GM19455 (cell line): Measurements from ENCODE around the gene DIPK1C.

Source experiments
- ATAC-seq: cut with Tn5 transposase; IDR thresholded peaks from one replicate; pipeline ENCODE4 v1.9.1; 2021; ENCODE audit not compliant: unreplicated experiment

DIPK1C gene

GRCh38 chr18:74453642-74454198 lies 3.4 kb downstream of the DIPK1C start:
- no peak for ATAC-seq

- no peak for ATAC-seq
These were observed 4.0 kb downstream of the DIPK1C start for GRCh38 chr18:74453016-74453566.

- no peak for ATAC-seq
These were observed 6.0 kb downstream of the DIPK1C start for GRCh38 chr18:74451148-74451547.

DNA sequence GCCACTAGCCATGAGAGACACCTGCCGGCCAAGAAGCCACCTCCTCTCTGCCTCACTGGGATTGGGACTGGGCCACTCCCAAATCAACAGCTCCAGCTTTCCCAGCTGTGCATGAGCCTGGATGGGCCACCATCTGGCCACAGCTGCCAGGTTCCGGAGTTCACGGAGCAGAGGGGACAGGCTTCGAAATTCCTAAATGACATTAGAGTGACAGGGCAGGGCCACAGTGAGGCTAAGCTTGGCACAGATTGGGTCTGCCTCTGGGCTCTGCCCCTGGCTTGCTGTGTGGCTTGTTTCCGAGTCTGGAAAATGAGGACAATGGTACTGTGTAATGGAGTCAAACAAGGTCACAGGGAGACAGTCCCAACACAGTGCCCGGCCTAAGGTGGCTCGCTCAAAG lies 6.5 kb downstream of the DIPK1C start:
- no peak for ATAC-seq

GRCh38 chr18:74447404-74448152 lies 9.5 kb downstream of the DIPK1C start:
- no peak for ATAC-seq

DNA sequence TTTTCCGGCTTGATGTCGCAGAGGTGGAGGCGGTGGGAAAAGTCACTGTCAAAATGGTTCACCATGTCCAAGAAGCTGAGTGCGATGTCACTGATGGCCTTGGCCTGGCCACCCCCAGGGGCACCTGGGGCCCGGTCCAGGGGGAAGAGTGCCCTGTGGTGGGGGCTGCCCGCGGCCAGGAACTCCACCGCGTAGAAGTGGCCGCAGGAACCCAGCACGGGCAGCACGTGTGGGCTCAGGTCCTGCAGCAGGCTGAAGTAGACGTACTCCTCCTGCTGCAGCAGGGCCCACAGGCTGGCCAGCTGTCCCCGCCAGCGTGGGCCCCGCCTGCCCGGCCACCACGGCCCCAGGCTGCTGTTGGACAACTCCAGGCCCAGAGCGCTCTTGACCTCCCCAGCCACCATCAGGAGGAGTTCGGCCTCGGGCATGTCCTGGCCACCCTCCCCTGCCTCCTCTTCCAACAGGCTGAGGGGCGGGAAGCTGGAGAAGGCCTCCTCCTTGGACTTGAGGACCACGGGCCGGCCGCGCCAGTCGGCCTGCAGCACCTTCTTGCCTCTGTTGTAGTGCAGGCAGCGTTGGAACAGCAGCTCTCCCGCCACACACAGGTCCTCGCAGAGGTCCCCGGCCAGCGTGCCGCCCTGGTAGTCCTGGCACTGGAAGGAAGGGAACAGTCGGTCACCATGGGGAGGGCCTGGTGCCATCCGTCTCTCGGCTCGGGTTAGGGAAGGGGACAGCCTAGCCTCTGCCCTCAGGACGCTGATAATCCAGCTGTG lies 10.3 kb downstream of the DIPK1C start:
- no peak for ATAC-seq

DNA sequence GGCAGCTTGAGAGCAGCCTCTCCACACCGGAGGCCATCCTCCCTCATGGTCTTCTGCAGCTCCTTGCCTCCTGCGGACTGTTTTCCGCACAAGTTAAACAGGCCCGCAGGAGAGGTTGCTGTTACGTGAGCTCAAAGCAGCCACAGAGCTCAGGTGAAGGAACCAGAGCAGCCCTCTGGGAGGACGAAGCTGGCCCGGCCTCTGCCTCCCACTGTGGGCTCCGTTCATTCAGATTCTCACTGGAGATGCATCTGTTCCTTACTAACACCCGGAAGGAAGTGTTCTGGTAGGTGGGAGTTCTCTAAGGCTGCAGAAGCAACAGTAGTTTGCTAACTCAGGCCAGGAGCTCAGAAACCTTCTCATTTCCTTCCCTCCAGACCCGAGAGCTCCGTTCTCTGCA lies 10.9 kb downstream of the DIPK1C start:
- ATAC-seq: no peak

DNA sequence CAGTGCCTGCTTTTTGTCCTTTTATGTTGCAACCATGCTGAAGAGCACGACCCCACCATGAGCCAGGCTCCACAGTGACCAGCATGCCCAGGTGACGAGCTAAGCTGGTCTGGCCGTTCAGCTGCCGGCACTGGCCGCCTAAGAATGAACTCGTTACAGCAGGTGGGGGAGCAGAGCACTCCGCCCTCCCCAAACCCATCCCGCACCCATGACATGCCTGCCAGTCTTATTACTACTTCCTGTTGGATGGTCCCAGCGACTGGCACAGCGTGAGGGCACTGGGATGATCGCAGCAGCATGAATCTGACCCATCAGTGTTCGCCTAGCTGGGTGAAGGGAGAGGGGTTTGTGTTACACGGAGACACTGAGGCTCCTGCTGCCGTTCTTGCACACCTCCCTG lies 11.5 kb downstream of the DIPK1C start:
- ATAC-seq: no peak

DNA sequence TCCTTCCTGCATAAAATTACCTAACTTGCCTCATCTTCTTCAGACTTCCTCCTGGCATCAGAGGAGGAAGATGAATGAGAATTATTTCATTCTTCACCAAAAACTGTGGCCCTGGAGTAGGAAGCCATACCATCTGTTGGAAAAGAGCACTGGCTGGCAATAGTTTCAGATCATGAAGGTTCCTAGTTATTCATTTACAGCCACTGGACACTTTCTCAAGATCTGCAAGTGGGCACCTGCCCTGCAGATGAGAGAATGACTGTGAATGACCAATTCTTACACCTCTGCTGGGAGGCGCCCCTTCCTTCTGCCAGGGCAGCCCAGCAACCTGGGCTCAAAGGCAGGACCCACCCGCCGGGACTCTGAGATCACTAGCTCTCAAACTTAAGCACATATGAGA lies 13.0 kb downstream of the DIPK1C start:
- ATAC-seq: no peak

- no peak for ATAC-seq
These were observed 16.2 kb downstream of the DIPK1C start for GRCh38 chr18:74440808-74441427.

GRCh38 chr18:74438091-74438490 lies 19.0 kb downstream of the DIPK1C start:
- no peak for ATAC-seq

- no peak for ATAC-seq
These were observed 20.8 kb downstream of the DIPK1C start for GRCh38 chr18:74436158-74436769.

DNA sequence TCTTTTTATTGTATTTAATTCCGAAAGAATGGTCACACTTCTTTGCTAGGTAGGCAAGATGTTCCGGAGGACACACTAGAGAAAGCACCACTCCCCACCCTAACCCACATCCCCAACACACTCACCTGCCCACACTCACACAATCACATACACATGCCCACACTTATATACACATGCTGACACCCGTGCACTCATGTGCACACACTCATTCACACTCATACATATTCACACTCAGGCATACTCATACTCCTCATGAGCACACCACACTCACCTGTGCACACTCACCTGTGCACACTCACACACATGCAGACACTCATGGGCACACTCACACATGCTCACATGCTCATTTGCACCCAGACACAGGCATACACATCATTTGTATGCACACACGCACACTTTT lies 21.4 kb downstream of the DIPK1C start:
- ATAC-seq: no peak

GRCh38 chr18:74434466-74434865 lies 22.6 kb downstream of the DIPK1C start:
- ATAC-seq: no peak

- no peak for ATAC-seq
These were observed 26.1 kb downstream of the DIPK1C start for GRCh38 chr18:74430806-74431571.

GRCh38 chr18:74430231-74430630 lies 26.9 kb downstream of the DIPK1C start:
- no peak for ATAC-seq

GRCh38 chr18:74429096-74429495 lies 28.0 kb downstream of the DIPK1C start:
- no peak for ATAC-seq

DNA sequence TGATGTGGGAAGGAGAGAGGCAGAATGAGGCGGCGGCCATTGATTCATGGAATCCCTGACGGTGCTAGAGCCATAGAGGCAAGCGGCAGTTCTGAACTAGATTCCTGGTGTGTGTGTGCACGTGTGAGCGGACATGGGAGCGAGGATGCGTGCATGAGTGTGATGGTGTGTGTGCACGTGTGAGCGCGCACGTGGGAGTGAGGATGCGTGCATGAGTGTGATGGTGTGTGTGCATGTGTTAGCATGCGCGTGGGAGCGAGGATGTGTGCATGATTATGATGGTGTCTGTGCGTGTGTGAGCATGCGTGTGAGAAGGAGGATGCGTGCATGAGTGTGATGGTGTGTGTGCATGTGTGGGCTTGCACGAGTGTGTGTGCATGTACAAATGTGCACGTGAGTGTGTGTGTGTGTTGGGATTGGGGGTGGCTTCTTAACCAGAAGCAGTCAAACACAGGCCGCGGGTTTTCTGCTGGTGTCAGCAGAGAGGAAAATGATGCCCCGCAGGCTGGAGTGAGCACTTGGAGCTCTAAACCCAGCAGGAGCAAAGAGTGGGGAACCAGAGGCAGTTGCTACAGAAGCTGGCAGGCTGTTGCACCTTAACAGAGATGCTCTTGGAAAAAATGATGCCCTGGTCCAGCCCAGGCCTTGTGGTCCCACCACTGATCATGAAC lies 29.5 kb downstream of the DIPK1C start:
- no peak for ATAC-seq

DNA sequence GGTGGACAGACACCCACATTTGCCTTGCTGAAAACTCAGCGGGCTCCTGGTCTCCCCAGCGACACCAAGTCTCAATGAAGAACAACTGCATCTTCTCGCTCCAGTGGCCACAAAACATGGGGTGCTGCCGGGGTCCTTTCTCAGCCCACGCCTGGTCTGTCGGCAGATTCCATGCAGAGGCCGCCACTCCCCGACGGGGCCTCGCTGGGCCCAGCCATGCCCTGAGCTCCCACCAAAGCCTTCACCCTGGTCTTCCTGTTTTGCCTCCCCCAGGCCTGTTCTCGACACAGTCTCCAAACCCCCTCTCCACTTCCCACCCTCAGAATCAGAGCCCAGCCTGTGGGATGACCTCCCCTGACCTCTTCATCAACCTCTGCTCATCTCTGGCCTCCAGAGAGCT lies 31.2 kb downstream of the DIPK1C start:
- no peak for ATAC-seq

- ATAC-seq: no peak
These were observed 31.9 kb downstream of the DIPK1C start for GRCh38 chr18:74425161-74425560.
